ENCODE data around the gene FAM81A.

DNA sequence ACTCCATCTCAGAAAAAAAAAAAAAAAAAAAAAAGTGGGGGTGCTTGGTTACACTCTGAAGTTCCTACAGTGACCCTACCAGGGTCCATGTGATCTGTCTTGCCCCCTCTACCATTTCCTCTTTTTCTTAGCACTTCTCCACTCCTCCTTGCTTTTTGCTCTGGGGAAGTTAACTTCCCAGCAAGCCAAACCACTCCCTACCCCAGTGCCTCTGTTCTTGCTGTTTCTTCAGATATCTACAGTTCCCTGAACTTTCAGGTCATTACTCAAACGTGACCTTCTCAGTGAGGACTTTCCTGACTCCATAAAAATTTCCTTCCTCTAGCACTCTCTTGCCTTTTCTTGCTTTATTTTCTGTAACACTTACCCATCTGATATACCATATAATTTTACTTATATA lies 112.5 kb downstream of the FAM81A start:
- TF ChIP-seq, protein P1, sequence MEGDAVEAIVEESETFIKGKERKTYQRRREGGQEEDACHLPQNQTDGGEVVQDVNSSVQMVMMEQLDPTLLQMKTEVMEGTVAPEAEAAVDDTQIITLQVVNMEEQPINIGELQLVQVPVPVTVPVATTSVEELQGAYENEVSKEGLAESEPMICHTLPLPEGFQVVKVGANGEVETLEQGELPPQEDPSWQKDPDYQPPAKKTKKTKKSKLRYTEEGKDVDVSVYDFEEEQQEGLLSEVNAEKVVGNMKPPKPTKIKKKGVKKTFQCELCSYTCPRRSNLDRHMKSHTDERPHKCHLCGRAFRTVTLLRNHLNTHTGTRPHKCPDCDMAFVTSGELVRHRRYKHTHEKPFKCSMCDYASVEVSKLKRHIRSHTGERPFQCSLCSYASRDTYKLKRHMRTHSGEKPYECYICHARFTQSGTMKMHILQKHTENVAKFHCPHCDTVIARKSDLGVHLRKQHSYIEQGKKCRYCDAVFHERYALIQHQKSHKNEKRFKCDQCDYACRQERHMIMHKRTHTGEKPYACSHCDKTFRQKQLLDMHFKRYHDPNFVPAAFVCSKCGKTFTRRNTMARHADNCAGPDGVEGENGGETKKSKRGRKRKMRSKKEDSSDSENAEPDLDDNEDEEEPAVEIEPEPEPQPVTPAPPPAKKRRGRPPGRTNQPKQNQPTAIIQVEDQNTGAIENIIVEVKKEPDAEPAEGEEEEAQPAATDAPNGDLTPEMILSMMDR (IDR thresholded peaks at IDR 0.05): no peak
- no peak for TF ChIP-seq POLR2A (IDR thresholded peaks at IDR 0.05)
